ENCODE results near the gene PYGB. TPM values are rescaled to one million over a fixed set of nuclear protein-coding genes. Genes with fewer than 3 reads are reported as not detected.

Gene PYGB
- total RNA-seq, 1 experiment from 2014 or later = 220 TPM

DNA sequence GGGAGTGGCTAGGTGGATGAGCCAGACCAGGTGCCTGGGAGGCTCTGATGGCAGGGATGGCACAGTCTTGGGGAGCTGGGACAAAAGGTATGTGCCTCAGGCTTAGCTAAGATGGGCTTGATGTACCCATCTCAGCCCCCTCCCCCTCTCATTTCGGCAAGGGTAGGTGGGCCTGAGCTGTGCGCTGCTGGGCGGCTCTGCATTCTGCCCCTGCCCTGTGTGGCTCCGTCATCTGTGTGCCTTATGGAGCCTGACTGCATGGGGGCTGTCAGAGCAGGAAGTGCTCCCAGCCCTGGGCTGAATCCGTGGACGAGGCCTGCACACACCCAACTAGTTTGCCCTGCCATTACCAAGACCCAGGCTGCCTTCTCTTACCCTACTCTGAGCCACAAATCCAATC lies 54.7 kb downstream of the PYGB start:
- no peak for DNase-seq (ENCODE audit: low read depth, low spot score)
- in situ Hi-C loops (cut with HindIII; ENCODE audit: low pct_unique_long_range_greater_than_20kb, low sequenced_read_pairs) (no loop called here), intact Hi-C loops (cut with micrococcal nuclease; ENCODE audit: unreplicated experiment) (no loop called here)
- Histone ChIP-seq H3K36me3 (ENCODE audit: control insufficient read depth, insufficient read depth, low read length) (no peaks in the 10 kb centered on the region; the same call in 1 of the 2 replicates), H3K27me3 (ENCODE audit: control insufficient read depth, insufficient read depth, low read length) (no peaks in the 10 kb centered on the region), H3K27ac (ENCODE audit: low read length) (peak overlapping the region; percentile 9; the same call in 1 of the 2 replicates), H3K4me3 (ENCODE audit: low read depth in 2 of 2, low read length in 2 of 2) (no peak overlapping the region), H3K4me1 (ENCODE audit: control insufficient read depth, insufficient read depth, low read length) (peaks cover 42% of the 10 kb centered on the region), H3K9me3 (ENCODE audit: control insufficient read depth, insufficient read depth, low read depth, low read length) (no peaks in the 10 kb centered on the region)
- TF ChIP-seq, protein P1, sequence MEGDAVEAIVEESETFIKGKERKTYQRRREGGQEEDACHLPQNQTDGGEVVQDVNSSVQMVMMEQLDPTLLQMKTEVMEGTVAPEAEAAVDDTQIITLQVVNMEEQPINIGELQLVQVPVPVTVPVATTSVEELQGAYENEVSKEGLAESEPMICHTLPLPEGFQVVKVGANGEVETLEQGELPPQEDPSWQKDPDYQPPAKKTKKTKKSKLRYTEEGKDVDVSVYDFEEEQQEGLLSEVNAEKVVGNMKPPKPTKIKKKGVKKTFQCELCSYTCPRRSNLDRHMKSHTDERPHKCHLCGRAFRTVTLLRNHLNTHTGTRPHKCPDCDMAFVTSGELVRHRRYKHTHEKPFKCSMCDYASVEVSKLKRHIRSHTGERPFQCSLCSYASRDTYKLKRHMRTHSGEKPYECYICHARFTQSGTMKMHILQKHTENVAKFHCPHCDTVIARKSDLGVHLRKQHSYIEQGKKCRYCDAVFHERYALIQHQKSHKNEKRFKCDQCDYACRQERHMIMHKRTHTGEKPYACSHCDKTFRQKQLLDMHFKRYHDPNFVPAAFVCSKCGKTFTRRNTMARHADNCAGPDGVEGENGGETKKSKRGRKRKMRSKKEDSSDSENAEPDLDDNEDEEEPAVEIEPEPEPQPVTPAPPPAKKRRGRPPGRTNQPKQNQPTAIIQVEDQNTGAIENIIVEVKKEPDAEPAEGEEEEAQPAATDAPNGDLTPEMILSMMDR (IDR thresholded peaks at IDR 0.05) = no peak
- no peak for TF ChIP-seq TCF7L2 (IDR thresholded peaks at IDR 0.05; ENCODE audit: low read depth, low read length)
- TF ChIP-seq SIN3A (IDR thresholded peaks at IDR 0.05; ENCODE audit: borderline replicate concordance, insufficient read depth, low read depth, low read length) = no peak
- TF ChIP-seq, protein P2, sequence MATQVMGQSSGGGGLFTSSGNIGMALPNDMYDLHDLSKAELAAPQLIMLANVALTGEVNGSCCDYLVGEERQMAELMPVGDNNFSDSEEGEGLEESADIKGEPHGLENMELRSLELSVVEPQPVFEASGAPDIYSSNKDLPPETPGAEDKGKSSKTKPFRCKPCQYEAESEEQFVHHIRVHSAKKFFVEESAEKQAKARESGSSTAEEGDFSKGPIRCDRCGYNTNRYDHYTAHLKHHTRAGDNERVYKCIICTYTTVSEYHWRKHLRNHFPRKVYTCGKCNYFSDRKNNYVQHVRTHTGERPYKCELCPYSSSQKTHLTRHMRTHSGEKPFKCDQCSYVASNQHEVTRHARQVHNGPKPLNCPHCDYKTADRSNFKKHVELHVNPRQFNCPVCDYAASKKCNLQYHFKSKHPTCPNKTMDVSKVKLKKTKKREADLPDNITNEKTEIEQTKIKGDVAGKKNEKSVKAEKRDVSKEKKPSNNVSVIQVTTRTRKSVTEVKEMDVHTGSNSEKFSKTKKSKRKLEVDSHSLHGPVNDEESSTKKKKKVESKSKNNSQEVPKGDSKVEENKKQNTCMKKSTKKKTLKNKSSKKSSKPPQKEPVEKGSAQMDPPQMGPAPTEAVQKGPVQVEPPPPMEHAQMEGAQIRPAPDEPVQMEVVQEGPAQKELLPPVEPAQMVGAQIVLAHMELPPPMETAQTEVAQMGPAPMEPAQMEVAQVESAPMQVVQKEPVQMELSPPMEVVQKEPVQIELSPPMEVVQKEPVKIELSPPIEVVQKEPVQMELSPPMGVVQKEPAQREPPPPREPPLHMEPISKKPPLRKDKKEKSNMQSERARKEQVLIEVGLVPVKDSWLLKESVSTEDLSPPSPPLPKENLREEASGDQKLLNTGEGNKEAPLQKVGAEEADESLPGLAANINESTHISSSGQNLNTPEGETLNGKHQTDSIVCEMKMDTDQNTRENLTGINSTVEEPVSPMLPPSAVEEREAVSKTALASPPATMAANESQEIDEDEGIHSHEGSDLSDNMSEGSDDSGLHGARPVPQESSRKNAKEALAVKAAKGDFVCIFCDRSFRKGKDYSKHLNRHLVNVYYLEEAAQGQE (IDR thresholded peaks at IDR 0.05; ENCODE audit: insufficient read depth in 1 of 2, low read depth in 2 of 2, low read length in 1 of 2) = no peak
- no peak for TF ChIP-seq POLR2AphosphoS5 (IDR thresholded peaks at IDR 0.05; ENCODE audit: low read depth, low read length)
- no TSS peak for BruUV-seq (replicated peaks)
- POLR2A ChIA-PET = interaction anchor here (0.6 kb wide), 1 partner anchor 91 kb away, joined by 10 read pairs; no protein-coding TSS in a partner anchor
- no peak for ATAC-seq
- CTCF ChIA-PET = interaction anchor here (1.1 kb wide), 1 partner anchor 96 kb away, joined by 4 read pairs; no protein-coding TSS in a partner anchor

DNA sequence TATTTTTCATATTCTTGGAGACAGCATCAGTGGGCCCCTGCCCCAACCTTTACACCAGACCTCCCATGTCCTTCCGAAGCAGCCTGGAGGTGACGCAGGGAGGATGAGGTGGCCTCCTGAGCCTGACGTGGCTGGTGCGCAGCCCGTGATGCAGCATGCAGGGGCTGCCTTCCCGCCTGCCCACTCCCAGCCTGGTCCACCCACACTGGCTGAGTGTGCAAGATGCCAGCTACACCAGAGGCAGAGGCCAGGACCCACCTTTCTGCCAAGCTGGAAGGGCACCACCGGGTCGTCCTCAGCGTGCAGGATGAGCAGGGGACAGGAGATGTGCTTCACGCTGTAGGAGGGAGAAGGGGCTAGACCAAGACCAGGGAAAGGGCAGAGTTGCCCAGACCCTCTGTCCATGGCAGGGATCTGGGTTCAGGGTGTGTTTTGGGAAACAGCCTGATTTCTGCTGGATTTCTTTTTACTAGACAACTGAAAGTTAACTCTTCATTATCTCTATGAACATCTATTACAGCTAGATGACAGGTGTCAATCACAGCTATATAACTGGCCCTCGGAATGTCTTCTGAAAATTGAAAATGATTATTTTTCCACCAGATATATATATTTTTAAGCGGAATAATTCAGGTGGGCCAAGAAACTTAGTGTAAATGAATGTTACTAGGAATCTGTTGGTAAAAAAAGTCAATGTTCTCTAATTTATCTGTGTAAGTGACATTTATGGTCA lies 55.6 kb downstream of the PYGB start:
- no peak; the same call in 1 of the 2 replicates for TF ChIP-seq POLR2AphosphoS5 (IDR thresholded peaks at IDR 0.05; ENCODE audit: low read depth, low read length)
- TF ChIP-seq, protein P2 (IDR thresholded peaks at IDR 0.05; ENCODE audit: insufficient read depth in 1 of 2, low read depth in 2 of 2, low read length in 1 of 2) = no peak
- TF ChIP-seq SIN3A (IDR thresholded peaks at IDR 0.05; ENCODE audit: borderline replicate concordance, insufficient read depth, low read depth, low read length) = no peak
- TF ChIP-seq, protein P1 (IDR thresholded peaks at IDR 0.05) = no peak
- TF ChIP-seq TCF7L2 (IDR thresholded peaks at IDR 0.05; ENCODE audit: low read depth, low read length) = no peak
- Histone ChIP-seq H3K9me3 (ENCODE audit: control insufficient read depth, insufficient read depth, low read depth, low read length) (no peaks in the 10 kb centered on the region), H3K4me1 (ENCODE audit: control insufficient read depth, insufficient read depth, low read length) (peaks cover 42% of the 10 kb centered on the region), H3K27ac (ENCODE audit: low read length) (no peak overlapping the region), H3K27me3 (ENCODE audit: control insufficient read depth, insufficient read depth, low read length) (no peaks in the 10 kb centered on the region), H3K36me3 (ENCODE audit: control insufficient read depth, insufficient read depth, low read length) (no peaks in the 10 kb centered on the region; the same call in 1 of the 2 replicates), H3K4me3 (ENCODE audit: low read depth in 2 of 2, low read length in 2 of 2) (no peak overlapping the region)
- no TSS peak for BruUV-seq (replicated peaks)
- intact Hi-C loops (cut with micrococcal nuclease; ENCODE audit: unreplicated experiment) (no loop called here), in situ Hi-C loops (cut with HindIII; ENCODE audit: low pct_unique_long_range_greater_than_20kb, low sequenced_read_pairs) (no loop called here)
- ChIA-PET CTCF (interaction anchor here (0.5 kb wide), 1 partner anchor 137 kb away, joined by 3 read pairs; no protein-coding TSS in a partner anchor), POLR2A (interaction anchor here (0.6 kb wide), 1 partner anchor 90 kb away, joined by 10 read pairs; no protein-coding TSS in a partner anchor)
- ATAC-seq (no peak), DNase-seq (ENCODE audit: low read depth, low spot score) (no peak)

All from Panc1 (cell line).